BE2C (cell line): Measurements from ENCODE around the gene ZFAND5.
A peak's percentile ranks its signal among the peaks of the same experiment; 100 is the strongest.

Experiments used
- DNase-seq: peaks from one replicate; pipeline ENCODE4 v3.0.0-alpha.2; 2020
- H3K27me3 ChIP-seq: fragments of 250-450 bp; sonication (Bioruptor Pico); 2 replicates; pipeline ENCODE4 v1.5.1; 2020; ENCODE audit warnings: mild to moderate bottlenecking
- H3K36me3 ChIP-seq: fragments of 250-450 bp; sonication (Bioruptor Pico); 2 replicates; pipeline ENCODE4 v1.5.1; 2020; ENCODE audit warnings: mild to moderate bottlenecking
- H3K4me1 ChIP-seq: fragments of 250-450 bp; sonication (Bioruptor Pico); 2 replicates; pipeline ENCODE4 v1.5.1; 2020
- H3K4me3 ChIP-seq: 2 replicates; pipeline ENCODE4 v1.5.1; 2011; ENCODE audit warnings: low read depth, low read length
- H3K9me3 ChIP-seq: fragments of 250-450 bp; sonication (Bioruptor Pico); 2 replicates; pipeline ENCODE4 v1.5.1; 2020
- TF ChIP-seq, protein P1 (sequence below): IDR thresholded peaks from 2 replicates; pipeline ENCODE4 v1.5.1; 2012; ENCODE audit warnings: mild to moderate bottlenecking, low read depth, low read length

ZFAND5 gene

DNA sequence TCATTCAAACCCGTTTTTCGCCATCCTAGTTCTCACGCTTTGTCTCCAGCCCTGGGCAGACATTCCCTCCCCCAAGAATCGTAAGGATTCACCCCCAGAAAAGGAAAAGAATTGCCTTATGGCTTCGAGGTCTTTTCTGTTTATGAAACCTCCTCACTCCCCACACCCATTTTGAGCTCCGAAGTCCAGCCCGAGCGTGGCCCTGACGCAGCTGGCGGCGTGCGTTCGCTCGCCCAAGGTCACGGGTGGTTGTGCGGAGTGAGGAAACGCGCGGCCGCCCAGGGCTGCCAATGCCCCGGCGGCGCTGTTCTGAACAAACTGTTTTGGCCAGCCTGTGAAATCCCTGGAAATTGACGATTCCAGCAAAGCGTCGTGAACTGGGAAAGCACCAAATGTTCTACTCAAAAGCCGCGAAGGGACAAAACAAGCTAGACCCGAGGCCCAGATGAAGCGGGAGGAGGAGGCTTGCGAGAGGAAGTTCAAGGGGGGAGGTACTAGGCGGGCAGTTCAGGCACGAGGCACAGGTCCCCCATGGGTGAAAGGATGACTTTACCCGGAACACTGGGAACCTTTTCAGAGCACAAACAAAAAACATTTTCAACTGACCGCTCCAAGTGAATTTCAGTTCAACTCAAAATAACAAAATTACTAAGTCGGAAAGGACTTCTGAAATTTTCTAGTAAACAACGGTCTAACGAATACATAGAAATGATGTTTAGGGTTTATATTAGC is 683 bp upstream of the ZFAND5 start:
- H3K36me3 ChIP-seq: peaks cover 13% of the 10 kb centered on the region
- H3K4me3 ChIP-seq: peak overlapping the region; percentile 65
- H3K4me1 ChIP-seq: no peaks in the 10 kb centered on the region; the same call in 1 of the 2 replicates
- TF ChIP-seq, protein P1, sequence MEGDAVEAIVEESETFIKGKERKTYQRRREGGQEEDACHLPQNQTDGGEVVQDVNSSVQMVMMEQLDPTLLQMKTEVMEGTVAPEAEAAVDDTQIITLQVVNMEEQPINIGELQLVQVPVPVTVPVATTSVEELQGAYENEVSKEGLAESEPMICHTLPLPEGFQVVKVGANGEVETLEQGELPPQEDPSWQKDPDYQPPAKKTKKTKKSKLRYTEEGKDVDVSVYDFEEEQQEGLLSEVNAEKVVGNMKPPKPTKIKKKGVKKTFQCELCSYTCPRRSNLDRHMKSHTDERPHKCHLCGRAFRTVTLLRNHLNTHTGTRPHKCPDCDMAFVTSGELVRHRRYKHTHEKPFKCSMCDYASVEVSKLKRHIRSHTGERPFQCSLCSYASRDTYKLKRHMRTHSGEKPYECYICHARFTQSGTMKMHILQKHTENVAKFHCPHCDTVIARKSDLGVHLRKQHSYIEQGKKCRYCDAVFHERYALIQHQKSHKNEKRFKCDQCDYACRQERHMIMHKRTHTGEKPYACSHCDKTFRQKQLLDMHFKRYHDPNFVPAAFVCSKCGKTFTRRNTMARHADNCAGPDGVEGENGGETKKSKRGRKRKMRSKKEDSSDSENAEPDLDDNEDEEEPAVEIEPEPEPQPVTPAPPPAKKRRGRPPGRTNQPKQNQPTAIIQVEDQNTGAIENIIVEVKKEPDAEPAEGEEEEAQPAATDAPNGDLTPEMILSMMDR: no peak
- H3K9me3 ChIP-seq: no peaks in the 10 kb centered on the region
- H3K27me3 ChIP-seq: no peaks in the 10 kb centered on the region
- DNase-seq: peak; percentile 70

DNA sequence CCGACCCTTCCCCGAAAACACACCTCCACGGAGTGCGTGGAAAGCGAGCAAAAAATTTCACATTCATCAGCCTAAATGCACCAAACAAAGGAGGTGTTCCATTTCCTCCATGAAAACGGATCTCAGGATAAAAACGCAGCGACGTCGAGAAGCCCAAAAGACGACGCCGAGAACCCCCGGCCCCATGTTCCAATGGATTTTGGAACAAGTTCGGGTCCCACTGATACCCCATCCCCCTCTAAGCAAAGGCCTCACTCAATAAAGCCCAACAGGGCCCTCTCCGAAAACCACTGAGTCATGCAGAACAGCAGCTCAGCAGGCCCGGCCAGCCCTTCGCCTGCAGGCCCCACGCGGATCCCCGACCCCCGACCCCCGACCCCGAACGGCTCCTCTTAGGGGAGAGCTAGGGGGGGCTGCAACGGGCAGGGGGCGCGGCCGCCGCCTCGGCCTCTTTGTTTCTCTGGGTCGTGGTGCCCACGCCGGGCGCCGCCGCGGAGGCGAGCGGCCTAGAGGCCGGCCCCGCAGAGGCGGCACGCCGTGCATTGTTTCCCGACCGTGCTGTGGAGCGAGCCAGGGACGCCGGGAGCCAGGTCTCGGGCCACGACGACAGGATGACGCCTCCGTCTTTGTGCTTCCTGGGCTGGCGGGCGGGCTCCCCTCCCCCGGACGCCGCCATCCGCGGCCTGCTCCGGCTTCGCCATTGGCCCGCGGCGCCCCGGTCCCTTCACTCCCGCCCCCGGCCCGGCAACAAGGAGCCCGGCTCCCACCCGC is 915 bp downstream of the ZFAND5 start:
- H3K9me3 ChIP-seq: no peaks in the 10 kb centered on the region
- TF ChIP-seq, protein P1: no peak
- H3K36me3 ChIP-seq: peaks cover 29% of the 10 kb centered on the region
- peaks cover 3% of the 10 kb centered on the region for H3K4me1 ChIP-seq
- peak overlapping the region; percentile 79 for H3K4me3 ChIP-seq
- DNase-seq: peak; percentile 73
- no peaks in the 10 kb centered on the region for H3K27me3 ChIP-seq

DNA sequence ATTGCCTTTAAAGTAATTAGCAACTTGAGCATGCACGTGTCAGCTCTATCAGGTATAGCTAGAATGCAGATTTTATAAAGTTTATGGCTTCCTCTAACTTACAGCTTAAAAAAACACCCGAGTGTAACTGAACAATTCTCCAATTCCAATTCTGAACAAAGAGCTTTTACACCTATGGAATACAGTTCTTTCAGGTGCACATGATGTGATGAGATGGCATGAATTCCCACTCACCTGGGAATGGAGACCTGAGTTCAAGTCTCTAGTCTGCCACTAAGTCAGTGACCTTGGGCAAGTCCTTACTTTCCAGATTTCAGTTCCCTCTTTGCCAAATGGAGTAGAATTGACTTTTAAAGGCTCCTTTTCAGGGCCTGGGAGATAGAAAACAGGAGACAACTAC is 1.8 kb downstream of the ZFAND5 start:
- no peaks in the 10 kb centered on the region for H3K27me3 ChIP-seq
- H3K4me1 ChIP-seq: peaks cover 3% of the 10 kb centered on the region
- H3K9me3 ChIP-seq: no peaks in the 10 kb centered on the region
- no peak for DNase-seq
- TF ChIP-seq, protein P1: no peak
- H3K4me3 ChIP-seq: peak overlapping the region; percentile 79
- H3K36me3 ChIP-seq: peaks cover 37% of the 10 kb centered on the region

DNA sequence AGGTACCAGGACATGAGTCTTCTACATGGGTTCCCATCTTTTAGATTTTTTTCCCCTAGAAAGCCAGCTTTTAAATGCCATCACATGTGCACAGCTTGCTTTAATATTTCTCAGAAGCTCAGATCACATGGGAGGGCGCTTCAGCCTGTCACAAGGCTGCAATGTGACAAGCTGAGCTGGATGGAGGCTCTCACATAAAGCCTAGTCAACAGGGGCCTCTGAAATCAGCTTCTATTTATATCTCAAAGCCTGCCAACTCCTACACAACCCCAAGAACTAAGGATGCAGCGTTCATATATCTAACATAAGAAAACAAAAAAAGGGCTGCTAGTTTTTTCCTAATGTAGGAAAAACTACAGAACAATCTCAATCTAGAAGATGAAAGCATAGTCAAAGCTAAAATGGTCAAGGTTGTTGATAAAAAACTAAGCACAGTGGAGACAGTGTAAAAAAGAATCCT is 2.3 kb downstream of the ZFAND5 start:
- no peaks in the 10 kb centered on the region for H3K27me3 ChIP-seq
- H3K9me3 ChIP-seq: no peaks in the 10 kb centered on the region
- H3K4me3 ChIP-seq: peak overlapping the region; percentile 79
- peak; percentile 42 for DNase-seq
- TF ChIP-seq, protein P1: no peak
- peaks cover 43% of the 10 kb centered on the region for H3K36me3 ChIP-seq
- H3K4me1 ChIP-seq: peaks cover 6% of the 10 kb centered on the region

DNA sequence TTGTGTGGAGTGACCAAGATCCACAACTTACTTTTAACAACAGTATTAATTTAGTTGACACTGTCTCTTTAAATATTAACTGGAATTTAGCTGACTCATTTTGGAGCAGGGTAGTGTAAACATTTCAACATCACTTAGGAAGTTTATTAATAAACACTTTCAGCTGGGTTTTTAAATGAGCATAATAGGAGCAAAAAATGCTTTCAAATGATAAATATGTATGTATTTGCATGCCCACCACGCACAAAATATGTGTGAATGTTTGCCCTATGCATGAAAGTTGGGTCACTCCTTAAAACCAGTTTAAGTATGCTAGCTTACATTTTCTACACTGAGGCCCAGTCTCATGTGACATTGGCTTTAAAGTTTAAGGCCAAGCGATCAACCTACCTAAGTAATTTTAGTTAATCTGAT is 2.9 kb downstream of the ZFAND5 start:
- DNase-seq: no peak
- Histone ChIP-seq H3K4me1 (peaks cover 12% of the 10 kb centered on the region), H3K4me3 (peak overlapping the region; percentile 79), H3K27me3 (no peaks in the 10 kb centered on the region), H3K9me3 (no peaks in the 10 kb centered on the region), H3K36me3 (peaks cover 48% of the 10 kb centered on the region)
- TF ChIP-seq, protein P1: no peak
